Endothelial cell of umbilical vein (primary cell): ENCODE measurements around the gene TGFBR3. TPM values are rescaled to one million over a fixed set of nuclear protein-coding genes. Genes with fewer than 3 reads are reported as not detected.

Experiments
- BruUV-seq: library from RNA; stranded (reverse); fragments of 400-500 nt; replicated peaks from 2 replicates; lab custom pipeline; 2021; lab: Mats Ljungman, UMichigan
- CTCF ChIA-PET: fragments of 300-600, 350-600 bp; sonication (Branson Sonifier 250); formaldehyde crosslinking; loops from one replicate; lab custom pipeline; 2021; ENCODE audit warnings: antibody characterized with exemption, inconsistent platforms; lab: Charles Lee
- POLR2A ChIA-PET: fragments of 300-600, 350-600 bp; sonication (Branson Sonifier 250); formaldehyde crosslinking; loops from one replicate; lab custom pipeline; 2021; ENCODE audit warnings: antibody characterized with exemption, inconsistent platforms; lab: Charles Lee
- DNase-seq: peaks from one replicate; pipeline ENCODE4 v3.0.0-alpha.2; 2011; ENCODE audit warnings: low read depth, low spot score
- FAIRE-seq: peaks from 2 replicates; lab custom pipeline; 2011; peaks lifted over from hg19 to GRCh38; lab: Jason Lieb, UNC
- H2AFZ ChIP-seq: 2 replicates; pipeline ENCODE4 v1.6.0; 2012; ENCODE audit warnings: low read depth, low read length, control low read depth, inconsistent platforms
- H3K27ac ChIP-seq: 2 replicates; pipeline ENCODE4 v1.5.1; 2011; ENCODE audit warnings: low read depth, mild to moderate bottlenecking, control low read depth, low read length, moderate library complexity; ENCODE audit not compliant: insufficient read depth
- H3K27me3 ChIP-seq, 2 experiments: 2 replicates each; pipeline versions ENCODE4 v1.6.0 to v1.6.1; 2011; ENCODE audit warnings: low read length in 2 of 2, mixed read lengths in 1 of 2; ENCODE audit not compliant: control insufficient read depth in 2 of 2, insufficient read depth in 2 of 2
- H3K36me3 ChIP-seq, 2 experiments: 2 replicates in 1 of 2; 3 replicates in 1 of 2; pipeline ENCODE4 v1.5.1; 2011; ENCODE audit warnings: low read length in 2 of 2, mild to moderate bottlenecking in 1 of 2, moderate library complexity in 1 of 2; ENCODE audit not compliant: control insufficient read depth in 2 of 2, insufficient read depth in 2 of 2; ENCODE audit errors: extremely low read depth in 1 of 2
- H3K4me1 ChIP-seq: 3 replicates; pipeline ENCODE4 v1.5.1; 2011; ENCODE audit warnings: mild to moderate bottlenecking, low read length; ENCODE audit not compliant: control insufficient read depth, insufficient read depth; ENCODE audit errors: extremely low read depth
- H3K4me2 ChIP-seq: 2 replicates; pipeline ENCODE4 v1.6.1; 2011; ENCODE audit warnings: low read length, control low read depth, mixed read lengths; ENCODE audit not compliant: insufficient read depth
- H3K4me3 ChIP-seq, 3 experiments: fragments of 200-600 bp in 1 of 3; sonication (generic), shearing (Covaris generic) in 1 of 3; replicated peaks in 1 of 3; 2 replicates each; pipeline ENCODE4 v1.5.1; 2011 to 2016; ENCODE audit warnings: control low read depth in 3 of 3, low read length in 3 of 3, mild to moderate bottlenecking in 2 of 3, inconsistent platforms in 1 of 3, low read depth in 1 of 3, moderate library complexity in 1 of 3; ENCODE audit not compliant: insufficient read depth in 1 of 3
- H3K79me2 ChIP-seq: 2 replicates; pipeline ENCODE4 v1.6.0; 2012; ENCODE audit warnings: low read length, inconsistent platforms; ENCODE audit not compliant: control insufficient read depth, insufficient read depth
- H3K9ac ChIP-seq: replicated peaks from 2 replicates; pipeline ENCODE3; 2011; ENCODE audit warnings: low read length, control low read depth; ENCODE audit not compliant: insufficient read depth; ENCODE audit errors: extremely low read depth
- H3K9me1 ChIP-seq: replicated peaks from 3 replicates; pipeline ENCODE4 v1.6.0; 2011; ENCODE audit warnings: mild to moderate bottlenecking, low read length; ENCODE audit not compliant: control insufficient read depth, insufficient read depth; ENCODE audit errors: extremely low read depth
- H3K9me3 ChIP-seq: replicated peaks from 2 replicates; pipeline ENCODE4 v1.5.1; 2012; ENCODE audit warnings: low read length, inconsistent platforms; ENCODE audit not compliant: control insufficient read depth, insufficient read depth
- H4K20me1 ChIP-seq: replicated peaks from 2 replicates; pipeline ENCODE3; 2011; ENCODE audit warnings: mild to moderate bottlenecking, low read length; ENCODE audit not compliant: control insufficient read depth, insufficient read depth; ENCODE audit errors: extremely low read depth
- EZH2 ChIP-seq: IDR thresholded peaks from 2 replicates; pipeline ENCODE4 v1.6.1; 2012; ENCODE audit warnings: borderline replicate concordance, low read depth, mild to moderate bottlenecking, moderate library complexity, low read length, inconsistent platforms; ENCODE audit not compliant: severe bottlenecking
- FOS ChIP-seq: IDR thresholded peaks from 2 replicates; pipeline ENCODE4 v1.6.1; 2011; ENCODE audit warnings: mild to moderate bottlenecking, low read length, moderate library complexity, borderline replicate concordance; ENCODE audit not compliant: insufficient read depth
- GATA2 ChIP-seq: IDR thresholded peaks from 2 replicates; pipeline ENCODE4 v1.7.0; 2011; ENCODE audit warnings: low read depth, mild to moderate bottlenecking, moderate library complexity, mixed read lengths, low read length; ENCODE audit not compliant: insufficient read length, insufficient read depth
- JUN ChIP-seq: IDR thresholded peaks from 2 replicates; pipeline ENCODE4 v1.6.1; 2011; ENCODE audit warnings: borderline replicate concordance, low read depth; ENCODE audit not compliant: insufficient read length, insufficient read depth
- MYC ChIP-seq: IDR thresholded peaks from one replicate; pipeline ENCODE4 v1.6.1; 2011; ENCODE audit warnings: mild to moderate bottlenecking, low read depth, low read length
- POLR2A ChIP-seq: IDR thresholded peaks from 2 replicates; pipeline ENCODE4 v1.6.1; 2012; ENCODE audit warnings: low read depth, mild to moderate bottlenecking, control low read depth, low read length
- POLR2AphosphoS5 ChIP-seq: IDR thresholded peaks from 2 replicates; pipeline ENCODE4 v1.6.1; 2012; ENCODE audit warnings: low read depth, mild to moderate bottlenecking, control low read depth, low read length, moderate library complexity; ENCODE audit not compliant: insufficient read depth
- dilution Hi-C: fragments of 300-500 bp; cut with MboI; formaldehyde crosslinking; loops from one replicate; pipeline ENCODE4 v1.15.0; 2019; ENCODE audit warnings: low sequenced_read_pairs; ENCODE audit not compliant: extremely low pct_ligation_motif_present
- intact Hi-C: fragments of 100-400 bp; cut with micrococcal nuclease; formaldehyde crosslinking; loops from one replicate; pipeline ENCODE4 v1.10.0; 2022
- polyA plus RNA-seq, 4 experiments: library from polyadenylated mRNA; depleted of rRNA in 3 of 4; stranded (reverse) in 3 of 4; unstranded in 1 of 4; fragments of >200 nt; gene quantifications; 2 replicates each; pipeline versions ENCODE4 v1.2.1 to v1.2.3, GENCODE V29; 2011 to 2012; ENCODE audit warnings: missing spikeins in 1 of 4
- total RNA-seq: library from RNA; stranded (reverse); gene quantifications from 2 replicates; pipeline ENCODE4 v1.2.3, GENCODE V29; 2021
- TF ChIP-seq, protein P1 (sequence below), 2 donors: IDR thresholded peaks; 1 replicate in 1 of 2; 2 replicates in 1 of 2; pipeline ENCODE4 v1.5.1; 2011; ENCODE audit warnings: low read length in 2 of 2, mild to moderate bottlenecking in 2 of 2, moderate library complexity in 2 of 2, control low read depth in 1 of 2, inconsistent platforms in 1 of 2, low read depth in 1 of 2; ENCODE audit not compliant: insufficient read depth in 1 of 2; ENCODE audit errors: extremely low read depth in 1 of 2
- TF ChIP-seq, protein P2 (sequence below): IDR thresholded peaks from 2 replicates; pipeline ENCODE4 v1.6.1; 2011; ENCODE audit not compliant: insufficient read depth, insufficient read length

The TGFBR3 gene
- total and polyA plus RNA-seq, 2 donors (not counting 3 experiments of a cell fraction or from before 2014, with no cell fraction given) = 8.0 to 13.4 TPM

DNA sequence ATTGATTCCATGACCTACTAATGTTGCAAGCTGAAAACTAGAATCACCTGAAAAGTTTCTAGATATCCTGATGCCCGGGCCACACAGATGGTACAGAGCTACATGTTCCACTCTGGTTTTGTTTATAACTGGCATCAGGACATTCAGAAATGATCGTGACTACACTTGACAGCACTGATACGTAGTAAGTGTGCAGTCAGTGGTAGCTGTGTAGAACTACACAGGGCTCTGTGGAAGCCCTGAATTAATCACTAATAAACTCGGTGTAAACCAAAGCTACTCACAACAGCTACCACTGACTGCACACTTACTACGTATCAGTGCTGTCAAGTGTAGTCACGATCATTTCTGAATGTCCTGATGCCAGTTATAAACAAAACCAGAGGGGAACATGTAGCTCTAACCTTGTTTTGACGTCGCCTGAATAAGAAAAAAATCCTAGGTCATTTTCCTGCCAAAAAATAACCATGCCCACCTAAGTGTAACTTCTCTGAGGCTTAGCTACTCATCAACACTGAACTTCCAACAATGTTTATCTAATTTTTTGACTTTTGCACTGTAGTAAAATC, 149.7 kb downstream of the TGFBR3 start:
- Histone ChIP-seq H3K4me2 (no peak overlapping the region), H3K27ac (no peak overlapping the region), H4K20me1 (no peaks in the 10 kb centered on the region), H3K36me3 (peaks cover 0 to 6% of the 10 kb centered on the region in 2 experiments), H3K9me1 (no peaks in the 10 kb centered on the region), H3K9ac (no peak overlapping the region), H3K9me3 (no peaks in the 10 kb centered on the region), H3K4me1 (peaks cover 12% of the 10 kb centered on the region), H3K4me3 (no peak overlapping the region), H2AFZ (no peak overlapping the region), H3K27me3 (no peaks in the 10 kb centered on the region), H3K79me2 (no peaks in the 10 kb centered on the region)
- CTCF ChIA-PET = interaction anchor here (0.9 to 2.4 kb wide), 2 partner anchors 25 to 94 kb away, joined by 3 to 8 read pairs; no protein-coding TSS in a partner anchor
- DNase-seq = no peak
- intact Hi-C loops (loop anchor here (5.0 kb wide), 1 partner anchor 146 kb away; no protein-coding TSS in a partner anchor), dilution Hi-C loops (no loop called here)
- TF ChIP-seq EZH2 (no peak), POLR2A (no peak), JUN (no peak), FOS (no peak), MYC (no peak), GATA2 (no peak), POLR2AphosphoS5 (no peak)
- TF ChIP-seq, protein P1, sequence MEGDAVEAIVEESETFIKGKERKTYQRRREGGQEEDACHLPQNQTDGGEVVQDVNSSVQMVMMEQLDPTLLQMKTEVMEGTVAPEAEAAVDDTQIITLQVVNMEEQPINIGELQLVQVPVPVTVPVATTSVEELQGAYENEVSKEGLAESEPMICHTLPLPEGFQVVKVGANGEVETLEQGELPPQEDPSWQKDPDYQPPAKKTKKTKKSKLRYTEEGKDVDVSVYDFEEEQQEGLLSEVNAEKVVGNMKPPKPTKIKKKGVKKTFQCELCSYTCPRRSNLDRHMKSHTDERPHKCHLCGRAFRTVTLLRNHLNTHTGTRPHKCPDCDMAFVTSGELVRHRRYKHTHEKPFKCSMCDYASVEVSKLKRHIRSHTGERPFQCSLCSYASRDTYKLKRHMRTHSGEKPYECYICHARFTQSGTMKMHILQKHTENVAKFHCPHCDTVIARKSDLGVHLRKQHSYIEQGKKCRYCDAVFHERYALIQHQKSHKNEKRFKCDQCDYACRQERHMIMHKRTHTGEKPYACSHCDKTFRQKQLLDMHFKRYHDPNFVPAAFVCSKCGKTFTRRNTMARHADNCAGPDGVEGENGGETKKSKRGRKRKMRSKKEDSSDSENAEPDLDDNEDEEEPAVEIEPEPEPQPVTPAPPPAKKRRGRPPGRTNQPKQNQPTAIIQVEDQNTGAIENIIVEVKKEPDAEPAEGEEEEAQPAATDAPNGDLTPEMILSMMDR (IDR thresholded peaks at IDR 0.05; ENCODE audit: extremely low read depth in 1 of 2, insufficient read depth in 1 of 2, low read depth in 1 of 2, low read length in 2 of 2) = no peak
- TF ChIP-seq, protein P2, sequence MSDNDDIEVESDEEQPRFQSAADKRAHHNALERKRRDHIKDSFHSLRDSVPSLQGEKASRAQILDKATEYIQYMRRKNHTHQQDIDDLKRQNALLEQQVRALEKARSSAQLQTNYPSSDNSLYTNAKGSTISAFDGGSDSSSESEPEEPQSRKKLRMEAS = no peak
- POLR2A ChIA-PET = no interaction called here
- no peak for FAIRE-seq
- no TSS peak for BruUV-seq
